ENCODE results near the gene RFNG. TPM values are rescaled to one million over a fixed set of nuclear protein-coding genes. Genes with fewer than 3 reads are reported as not detected.
A peak's percentile ranks its signal among the peaks of the same experiment; 100 is the strongest.

RFNG gene
- total and polyA plus RNA-seq, 2 of the 13 experiments (the other 11 are each of a cell fraction or from before 2014, with no cell fraction given), result 61.4 to 64.0 TPM

DNA sequence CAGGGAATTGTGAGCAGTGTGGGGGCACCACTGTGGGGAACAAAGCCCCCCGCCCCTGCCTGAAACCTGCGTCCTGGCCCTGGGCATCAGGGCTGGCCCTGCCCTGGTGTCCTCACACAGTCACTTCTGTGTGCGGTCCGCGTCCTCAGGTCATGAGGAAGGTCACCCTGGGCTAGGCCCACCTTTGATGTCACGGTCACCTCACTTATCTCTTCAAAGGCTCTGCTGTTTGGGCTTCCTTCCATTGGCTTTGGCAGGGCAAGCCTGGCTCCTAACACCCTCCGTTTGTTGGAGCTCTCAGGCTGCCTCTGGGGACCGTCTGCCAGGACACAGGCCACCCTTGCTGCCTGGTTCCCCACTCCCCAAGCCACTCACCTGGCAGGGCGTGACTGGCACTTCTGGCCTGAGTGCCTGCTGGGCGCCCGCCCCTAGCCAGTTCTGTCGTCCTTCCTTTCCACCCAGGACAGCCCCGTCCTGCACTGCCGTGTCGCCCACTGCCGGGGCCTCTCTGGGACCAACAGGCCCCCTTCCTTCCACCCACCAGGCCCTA is 37.8 kb downstream of the RFNG start (continued):
- TF ChIP-seq, protein P1, sequence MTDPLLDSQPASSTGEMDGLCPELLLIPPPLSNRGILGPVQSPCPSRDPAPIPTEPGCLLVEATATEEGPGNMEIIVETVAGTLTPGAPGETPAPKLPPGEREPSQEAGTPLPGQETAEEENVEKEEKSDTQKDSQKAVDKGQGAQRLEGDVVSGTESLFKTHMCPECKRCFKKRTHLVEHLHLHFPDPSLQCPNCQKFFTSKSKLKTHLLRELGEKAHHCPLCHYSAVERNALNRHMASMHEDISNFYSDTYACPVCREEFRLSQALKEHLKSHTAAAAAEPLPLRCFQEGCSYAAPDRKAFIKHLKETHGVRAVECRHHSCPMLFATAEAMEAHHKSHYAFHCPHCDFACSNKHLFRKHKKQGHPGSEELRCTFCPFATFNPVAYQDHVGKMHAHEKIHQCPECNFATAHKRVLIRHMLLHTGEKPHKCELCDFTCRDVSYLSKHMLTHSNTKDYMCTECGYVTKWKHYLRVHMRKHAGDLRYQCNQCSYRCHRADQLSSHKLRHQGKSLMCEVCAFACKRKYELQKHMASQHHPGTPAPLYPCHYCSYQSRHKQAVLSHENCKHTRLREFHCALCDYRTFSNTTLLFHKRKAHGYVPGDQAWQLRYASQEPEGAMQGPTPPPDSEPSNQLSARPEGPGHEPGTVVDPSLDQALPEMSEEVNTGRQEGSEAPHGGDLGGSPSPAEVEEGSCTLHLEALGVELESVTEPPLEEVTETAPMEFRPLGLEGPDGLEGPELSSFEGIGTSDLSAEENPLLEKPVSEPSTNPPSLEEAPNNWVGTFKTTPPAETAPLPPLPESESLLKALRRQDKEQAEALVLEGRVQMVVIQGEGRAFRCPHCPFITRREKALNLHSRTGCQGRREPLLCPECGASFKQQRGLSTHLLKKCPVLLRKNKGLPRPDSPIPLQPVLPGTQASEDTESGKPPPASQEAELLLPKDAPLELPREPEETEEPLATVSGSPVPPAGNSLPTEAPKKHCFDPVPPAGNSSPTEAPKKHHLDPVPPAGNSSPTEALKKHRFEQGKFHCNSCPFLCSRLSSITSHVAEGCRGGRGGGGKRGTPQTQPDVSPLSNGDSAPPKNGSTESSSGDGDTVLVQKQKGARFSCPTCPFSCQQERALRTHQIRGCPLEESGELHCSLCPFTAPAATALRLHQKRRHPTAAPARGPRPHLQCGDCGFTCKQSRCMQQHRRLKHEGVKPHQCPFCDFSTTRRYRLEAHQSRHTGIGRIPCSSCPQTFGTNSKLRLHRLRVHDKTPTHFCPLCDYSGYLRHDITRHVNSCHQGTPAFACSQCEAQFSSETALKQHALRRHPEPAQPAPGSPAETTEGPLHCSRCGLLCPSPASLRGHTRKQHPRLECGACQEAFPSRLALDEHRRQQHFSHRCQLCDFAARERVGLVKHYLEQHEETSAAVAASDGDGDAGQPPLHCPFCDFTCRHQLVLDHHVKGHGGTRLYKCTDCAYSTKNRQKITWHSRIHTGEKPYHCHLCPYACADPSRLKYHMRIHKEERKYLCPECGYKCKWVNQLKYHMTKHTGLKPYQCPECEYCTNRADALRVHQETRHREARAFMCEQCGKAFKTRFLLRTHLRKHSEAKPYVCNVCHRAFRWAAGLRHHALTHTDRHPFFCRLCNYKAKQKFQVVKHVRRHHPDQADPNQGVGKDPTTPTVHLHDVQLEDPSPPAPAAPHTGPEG (CRISPR knock-in tag; IDR thresholded peaks at IDR 0.05), result no peak
- no peak for TF ChIP-seq ZNF224 (CRISPR knock-in tag; IDR thresholded peaks at IDR 0.05)
- TF ChIP-seq ZNF570 (CRISPR knock-in tag; IDR thresholded peaks at IDR 0.05; ENCODE audit: borderline replicate concordance), result no peak
- no peak for TF ChIP-seq HNF1A (IDR thresholded peaks at IDR 0.05; ENCODE audit: low read depth)
- TF ChIP-seq HNF1A (CRISPR knock-in tag; IDR thresholded peaks at IDR 0.05; ENCODE audit: borderline replicate concordance), result peak; percentile 64
- no peak for TF ChIP-seq GTF3A (CRISPR knock-in tag; conservative IDR thresholded peaks at IDR 0.05)
- TF ChIP-seq SALL2 (CRISPR knock-in tag; IDR thresholded peaks at IDR 0.05), result no peak
- TF ChIP-seq SKI (IDR thresholded peaks at IDR 0.05; ENCODE audit: partially characterized antibody), result no peak
- no peak for TF ChIP-seq ZMYM4 (CRISPR knock-in tag; IDR thresholded peaks at IDR 0.05)
- TF ChIP-seq CREB3 (CRISPR knock-in tag; IDR thresholded peaks at IDR 0.05), result no peak
- TF ChIP-seq SIN3B (IDR thresholded peaks at IDR 0.05; ENCODE audit: low read length), result no peak
- TF ChIP-seq ZNF678 (CRISPR knock-in tag; IDR thresholded peaks at IDR 0.05), result no peak
- TF ChIP-seq ZFP1 (CRISPR knock-in tag; IDR thresholded peaks at IDR 0.05), result no peak
- TF ChIP-seq ZMYM2 (CRISPR knock-in tag; IDR thresholded peaks at IDR 0.05), result no peak
- no peak for TF ChIP-seq TRIM24 (CRISPR knock-in tag; IDR thresholded peaks at IDR 0.05)
- no peak for TF ChIP-seq ZFAT (CRISPR knock-in tag; conservative IDR thresholded peaks at IDR 0.05)
- no peak for TF ChIP-seq IRF2 (CRISPR knock-in tag; IDR thresholded peaks at IDR 0.05)
